ENCODE results near the gene LPP. TPM values are rescaled to one million over a fixed set of nuclear protein-coding genes. Genes with fewer than 3 reads are reported as not detected.
A peak's percentile ranks its signal among the peaks of the same experiment; 100 is the strongest.

Gene LPP
- total and polyA plus RNA-seq, 2 of the 4 experiments (the other 2 are of a cell fraction), result 16.0 to 130 TPM

DNA sequence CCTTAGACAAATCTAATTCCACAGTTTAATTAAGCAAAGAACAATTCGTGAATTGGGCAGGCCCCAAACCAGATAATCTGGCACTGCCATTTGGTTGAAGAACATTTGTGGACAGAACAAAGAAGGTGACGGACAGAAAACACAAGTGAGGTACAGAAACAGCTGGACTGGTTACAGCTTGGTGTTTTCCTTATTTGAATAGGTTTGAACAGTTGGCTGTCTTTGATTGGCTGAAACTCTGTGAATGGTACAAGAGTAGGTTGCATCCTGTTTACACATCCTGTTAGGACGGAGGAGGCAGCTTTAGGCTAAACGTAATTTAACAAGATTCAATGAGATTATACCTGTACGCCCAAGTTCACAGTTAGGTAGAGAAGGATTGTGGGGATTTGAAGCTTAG lies 114.4 kb downstream of the LPP start:
- H2AK5ac ChIP-seq (ENCODE audit: low read depth, low read length), result peak overlapping the region; percentile 93
- H3K27me3 ChIP-seq (ENCODE audit: control insufficient read depth, insufficient read depth, low read length), result no peaks in the 10 kb centered on the region
- ChIA-PET POLR2A (ENCODE audit: unreplicated experiment) (interaction anchor here (0.9 kb wide), 1 partner anchor 525 kb away, joined by 4 read pairs; no protein-coding TSS in a partner anchor), CTCF (interaction anchor here (1.1 kb wide), 1 partner anchor 686 kb away, joined by 3 read pairs; no protein-coding TSS in a partner anchor)
- H4K20me1 ChIP-seq (ENCODE audit: insufficient read depth, low read length), result peaks cover 9% of the 10 kb centered on the region
- peak overlapping the region; percentile 44; the same call in 1 of the 2 replicates for H3K27ac ChIP-seq (ENCODE audit: insufficient read depth, low read length)
- DNase-seq (no peak), ATAC-seq (ENCODE audit: low read depth) (no peak)
- H2BK20ac ChIP-seq (ENCODE audit: low read depth, low read length), result peak overlapping the region; percentile 98
- H4K5ac ChIP-seq (ENCODE audit: low read depth, low read length), result peak overlapping the region; percentile 72; the same call in 1 of the 2 replicates
- H3K4me2 ChIP-seq (ENCODE audit: low read depth, low read length), result no peak overlapping the region
- in situ Hi-C loops (cut with MboI; ENCODE audit: low sequenced_read_pairs), result loop anchor here (10.0 kb wide), 2 partner anchors 524 to 686 kb away; partner anchors contain the start of gene BCL6
- peak overlapping the region; percentile 100 for H3K4ac ChIP-seq (ENCODE audit: low read depth, low read length)
- no peak overlapping the region for H2AK9ac ChIP-seq (replicated peaks; ENCODE audit: low read depth, low read length, poor library complexity)
- peaks cover 50% of the 10 kb centered on the region for H3K4me1 ChIP-seq (ENCODE audit: control insufficient read depth, insufficient read depth, low read length)
- H3K18ac ChIP-seq (ENCODE audit: low read depth, low read length), result peak overlapping the region; percentile 82; the same call in 1 of the 2 replicates
- BruUV-seq (replicated peaks), result no TSS peak
- H3K9me1 ChIP-seq (ENCODE audit: insufficient read depth, low read length), result peaks cover 36% of the 10 kb centered on the region
- dilution Hi-C loops (cut with HindIII; ENCODE audit: low sequenced_read_pairs, unreplicated experiment), result no loop called here
- 100% methylated on average over 1 of the region's 5 CpGs; no CpG with 5 or more reads in 1 of the 2 experiments for WGBS, 2 experiments (ENCODE audit: extremely low coverage in 2 of 2, insufficient read length in 1 of 2)
- intact Hi-C loops (cut with micrococcal nuclease), result loop anchor here (10.0 kb wide), 1 partner anchor 354 kb away; no protein-coding TSS in a partner anchor
- no peak overlapping the region for H2AFZ ChIP-seq (replicated peaks; ENCODE audit: low read length, poor library complexity)
- peak overlapping the region; percentile 99 for H2BK5ac ChIP-seq (ENCODE audit: low read depth, low read length, poor library complexity, severe bottlenecking)
- H3K9ac ChIP-seq (ENCODE audit: low read depth, low read length), result no peak overlapping the region
- H2BK15ac ChIP-seq (ENCODE audit: low read depth, low read length), result peak overlapping the region; percentile 92
- H3K14ac ChIP-seq (replicated peaks; ENCODE audit: low read depth, low read length), result peak overlapping the region; percentile 65
- no peak overlapping the region for H3K4me3 ChIP-seq (ENCODE audit: insufficient read depth, low read depth, low read length)
- H3K9me3 ChIP-seq (ENCODE audit: control insufficient read depth, insufficient read depth, low read length), result no peaks in the 10 kb centered on the region
- H3K23ac ChIP-seq (ENCODE audit: low read depth, low read length), result peak overlapping the region; percentile 84
- no peak for TF ChIP-seq USF2 (IDR thresholded peaks at IDR 0.05; ENCODE audit: low read depth, low read length)
- TF ChIP-seq NFE2L2 (IDR thresholded peaks at IDR 0.05; ENCODE audit: low read depth, low read length), result no peak
- no peak for TF ChIP-seq SMC3 (IDR thresholded peaks at IDR 0.05; ENCODE audit: low read depth, low read length)
- no peak for TF ChIP-seq CTCF (conservative IDR thresholded peaks at IDR 0.05; ENCODE audit: low read depth, low read length)
- no peak for TF ChIP-seq FOS (IDR thresholded peaks at IDR 0.05; ENCODE audit: low read depth, low read length)
- no peak for TF ChIP-seq BHLHE40 (IDR thresholded peaks at IDR 0.05; ENCODE audit: low read depth, low read length)
- TF ChIP-seq, protein P1, sequence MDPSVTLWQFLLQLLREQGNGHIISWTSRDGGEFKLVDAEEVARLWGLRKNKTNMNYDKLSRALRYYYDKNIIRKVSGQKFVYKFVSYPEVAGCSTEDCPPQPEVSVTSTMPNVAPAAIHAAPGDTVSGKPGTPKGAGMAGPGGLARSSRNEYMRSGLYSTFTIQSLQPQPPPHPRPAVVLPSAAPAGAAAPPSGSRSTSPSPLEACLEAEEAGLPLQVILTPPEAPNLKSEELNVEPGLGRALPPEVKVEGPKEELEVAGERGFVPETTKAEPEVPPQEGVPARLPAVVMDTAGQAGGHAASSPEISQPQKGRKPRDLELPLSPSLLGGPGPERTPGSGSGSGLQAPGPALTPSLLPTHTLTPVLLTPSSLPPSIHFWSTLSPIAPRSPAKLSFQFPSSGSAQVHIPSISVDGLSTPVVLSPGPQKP (IDR thresholded peaks at IDR 0.05; ENCODE audit: borderline replicate concordance, low read depth, low read length), result no peak
- no peak for TF ChIP-seq RFX5 (IDR thresholded peaks at IDR 0.05; ENCODE audit: low read depth, low read length)
- no peak for TF ChIP-seq RCOR1 (IDR thresholded peaks at IDR 0.05; ENCODE audit: insufficient replicate concordance, low read length)
- no peak for TF ChIP-seq RAD21 (IDR thresholded peaks at IDR 0.05; ENCODE audit: low read length)
- TF ChIP-seq MAFK (IDR thresholded peaks at IDR 0.05; ENCODE audit: low read depth, low read length), result no peak
- no peak for TF ChIP-seq MAZ (IDR thresholded peaks at IDR 0.05; ENCODE audit: borderline replicate concordance, low read depth, low read length)
- no peak for TF ChIP-seq CEBPB (IDR thresholded peaks at IDR 0.05; ENCODE audit: low read depth, low read length)
- TF ChIP-seq MXI1 (IDR thresholded peaks at IDR 0.05; ENCODE audit: borderline replicate concordance, low read depth, low read length), result no peak
- TF ChIP-seq CHD1 (IDR thresholded peaks at IDR 0.05; ENCODE audit: low read depth, low read length), result no peak
- TF ChIP-seq POLR2A (IDR thresholded peaks at IDR 0.05; ENCODE audit: low read depth, low read length), result no peak
- peaks cover 32 to 65% of the 10 kb centered on the region in 2 experiments for H3K79me1 ChIP-seq (ENCODE audit: low read depth in 1 of 2, low read length in 2 of 2)
- H4K91ac ChIP-seq (ENCODE audit: insufficient read depth, low read depth, low read length), result peak overlapping the region; percentile 69
- H2BK120ac ChIP-seq (ENCODE audit: low read depth, low read length), result peak overlapping the region; percentile 80
- H3K56ac ChIP-seq (ENCODE audit: extremely low read depth, insufficient read depth, low read length), result peak overlapping the region; percentile 47; the same call in 1 of the 2 replicates
- H4K8ac ChIP-seq (ENCODE audit: low read depth in 2 of 2, low read length in 2 of 2), result peak overlapping the region; percentile 74 to 93
- no peaks in the 10 kb centered on the region; the same call in 1 of the 2 replicates for H3K36me3 ChIP-seq (ENCODE audit: control insufficient read depth, insufficient read depth, low read length)
